NB4 (cell line): ENCODE results near the gene MGLL.
A peak's percentile ranks its signal among the peaks of the same experiment; 100 is the strongest.

ENCODE experiments used
- CTCF ChIP-seq: IDR thresholded peaks from one replicate; pipeline ENCODE4 v1.5.1; 2012; ENCODE audit warnings: low read depth, low read length
- MAX ChIP-seq: IDR thresholded peaks from 2 replicates; pipeline ENCODE4 v1.6.1; 2011; ENCODE audit warnings: low read depth, low read length

- TF ChIP-seq CTCF = no peak
- peak; percentile 8; the same call in 1 of the 2 replicates for TF ChIP-seq MAX
Measured at GRCh38 chr3:127716384-127716783, 105.9 kb downstream of the MGLL start.
